Measurements from ENCODE around the gene PPP1CC.

DNA sequence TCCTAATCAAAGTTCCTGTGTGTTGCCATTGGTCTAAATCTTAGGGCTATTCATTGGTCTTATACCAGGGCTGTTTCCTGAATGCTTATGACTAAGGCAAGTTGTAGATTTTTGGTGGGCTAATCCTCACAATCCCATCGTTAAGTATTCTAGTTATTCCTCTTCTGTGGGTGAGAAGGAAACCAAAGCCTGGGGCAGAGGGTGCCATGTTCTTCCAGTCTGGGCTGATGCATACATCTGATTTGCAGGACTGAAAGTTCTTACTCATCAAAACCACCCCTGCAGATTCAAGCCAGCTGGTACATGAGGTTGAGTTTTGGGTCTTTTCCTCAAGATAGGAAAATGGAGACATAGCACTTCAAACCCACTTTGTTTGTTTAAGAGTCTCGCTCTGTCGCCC is 25.7 kb downstream of the PPP1CC start:
- TF ChIP-seq GATA3 (IDR thresholded peaks at IDR 0.05; ENCODE audit: low read depth, low read length) (no peak), GATA2 (IDR thresholded peaks at IDR 0.05; ENCODE audit: low read depth, low read length) (no peak)

Measured in SH-SY5Y (cell line).